Memory B cell (primary cell): Measurements from ENCODE around the gene CD300A.

Experiments
- ATAC-seq: fragments of 150-1000 bp; cut with Tn5 transposase; 2 replicates; pipeline ENCODE4 v1.10.0; 2021; ENCODE audit warnings: low read depth, mild to moderate bottlenecking, moderate library complexity
- DNase-seq, 2 donors: peaks; one replicate each; pipeline ENCODE4 v3.0.0; 2022; ENCODE audit warnings: low spot score in 2 of 2
- H3K27ac Mint-ChIP-seq: one replicate; pipeline ENCODE4 v1.8.0; 2022; ENCODE audit warnings: mild to moderate bottlenecking, moderate library complexity, mixed read lengths
- H3K27me3 Mint-ChIP-seq: one replicate; pipeline ENCODE4 v1.8.0; 2022; ENCODE audit warnings: mixed read lengths
- H3K36me3 Mint-ChIP-seq: one replicate; pipeline ENCODE4 v1.8.0; 2022; ENCODE audit warnings: mild to moderate bottlenecking, mixed read lengths
- H3K4me1 Mint-ChIP-seq: one replicate; pipeline ENCODE4 v1.8.0; 2022; ENCODE audit warnings: mixed read lengths
- H3K4me3 Mint-ChIP-seq: one replicate; pipeline ENCODE4 v1.8.0; 2022; ENCODE audit warnings: mild to moderate bottlenecking, moderate library complexity, mixed read lengths
- H3K9me3 Mint-ChIP-seq: one replicate; pipeline ENCODE4 v1.8.0; 2022; ENCODE audit warnings: mixed read lengths

The CD300A gene

GRCh38 chr17:74455025-74455545 lies 11.3 kb upstream of the CD300A start:
- H3K27me3 Mint-ChIP-seq, result peaks cover 8% of the 10 kb centered on the region

GRCh38 chr17:74455821-74456220 lies 10.6 kb upstream of the CD300A start:
- Mint-ChIP-seq H3K27me3 (peaks cover 8% of the 10 kb centered on the region), H3K27ac (no peak overlapping the region)

More at GRCh38 chr17:74455025-74455545, 11.3 kb upstream of the CD300A start:
- H3K36me3 Mint-ChIP-seq, result no peaks in the 10 kb centered on the region
- H3K4me1 Mint-ChIP-seq, result peaks cover 16% of the 10 kb centered on the region
- H3K9me3 Mint-ChIP-seq, result no peaks in the 10 kb centered on the region
- DNase-seq, result no peak
- peak; percentile 40 for ATAC-seq
- H3K27ac Mint-ChIP-seq, result no peak overlapping the region
- peak overlapping the region; percentile 51 for H3K4me3 Mint-ChIP-seq

GRCh38 chr17:74457146-74457819 lies 9.2 kb upstream of the CD300A start:
- Mint-ChIP-seq H3K36me3 (no peaks in the 10 kb centered on the region), H3K27me3 (peaks cover 6% of the 10 kb centered on the region), H3K4me3 (no peak overlapping the region), H3K4me1 (peaks cover 16% of the 10 kb centered on the region), H3K27ac (no peak overlapping the region), H3K9me3 (no peaks in the 10 kb centered on the region)
- DNase-seq (peak; percentile 74 to 75), ATAC-seq (peak; percentile 56)

More at GRCh38 chr17:74455821-74456220, 10.6 kb upstream of the CD300A start:
- Mint-ChIP-seq H3K4me1 (peaks cover 16% of the 10 kb centered on the region), H3K36me3 (no peaks in the 10 kb centered on the region), H3K9me3 (no peaks in the 10 kb centered on the region), H3K4me3 (peak overlapping the region; percentile 2)
- DNase-seq (no peak), ATAC-seq (no peak)

GRCh38 chr17:74457820-74458166 lies 8.6 kb upstream of the CD300A start:
- Mint-ChIP-seq H3K4me3 (no peak overlapping the region), H3K27me3 (peaks cover 3% of the 10 kb centered on the region), H3K9me3 (no peaks in the 10 kb centered on the region), H3K4me1 (peaks cover 18% of the 10 kb centered on the region), H3K36me3 (no peaks in the 10 kb centered on the region), H3K27ac (no peak overlapping the region)
- DNase-seq (no peak), ATAC-seq (no peak)

GRCh38 chr17:74458835-74459234 lies 7.6 kb upstream of the CD300A start:
- DNase-seq (no peak), ATAC-seq (no peak)
- Mint-ChIP-seq H3K27ac (no peak overlapping the region), H3K9me3 (no peaks in the 10 kb centered on the region), H3K4me3 (no peak overlapping the region), H3K36me3 (no peaks in the 10 kb centered on the region), H3K4me1 (peaks cover 27% of the 10 kb centered on the region), H3K27me3 (peaks cover 1% of the 10 kb centered on the region)

GRCh38 chr17:74459622-74460021 lies 6.8 kb upstream of the CD300A start:
- H3K4me1 Mint-ChIP-seq, result peaks cover 27% of the 10 kb centered on the region
- peaks cover 1% of the 10 kb centered on the region for H3K27me3 Mint-ChIP-seq
- no peak for DNase-seq
- no peaks in the 10 kb centered on the region for H3K9me3 Mint-ChIP-seq
- no peak overlapping the region for H3K4me3 Mint-ChIP-seq
- no peak overlapping the region for H3K27ac Mint-ChIP-seq
- H3K36me3 Mint-ChIP-seq, result no peaks in the 10 kb centered on the region
- no peak for ATAC-seq

GRCh38 chr17:74460241-74460640 lies 6.2 kb upstream of the CD300A start:
- Mint-ChIP-seq H3K27me3 (peaks cover 1% of the 10 kb centered on the region), H3K4me1 (peaks cover 22% of the 10 kb centered on the region), H3K9me3 (no peaks in the 10 kb centered on the region), H3K4me3 (no peak overlapping the region), H3K36me3 (no peaks in the 10 kb centered on the region), H3K27ac (no peak overlapping the region)
- no peak for DNase-seq
- ATAC-seq, result no peak

- no peak for ATAC-seq
- Mint-ChIP-seq H3K36me3 (no peaks in the 10 kb centered on the region), H3K9me3 (no peaks in the 10 kb centered on the region), H3K27me3 (peaks cover 1% of the 10 kb centered on the region), H3K4me1 (peaks cover 21% of the 10 kb centered on the region), H3K4me3 (no peak overlapping the region), H3K27ac (no peak overlapping the region)
- no peak for DNase-seq
Observed at GRCh38 chr17:74460996-74461395, 5.4 kb upstream of the CD300A start.

- H3K9me3 Mint-ChIP-seq, result no peaks in the 10 kb centered on the region
- DNase-seq, result no peak
- no peak overlapping the region for H3K4me3 Mint-ChIP-seq
- no peaks in the 10 kb centered on the region for H3K36me3 Mint-ChIP-seq
- no peak overlapping the region for H3K27ac Mint-ChIP-seq
- peaks cover 1% of the 10 kb centered on the region for H3K27me3 Mint-ChIP-seq
- ATAC-seq, result no peak
- H3K4me1 Mint-ChIP-seq, result peaks cover 21% of the 10 kb centered on the region
Observed at GRCh38 chr17:74461611-74462010, 4.8 kb upstream of the CD300A start.

GRCh38 chr17:74464730-74465377 lies 1.6 kb upstream of the CD300A start:
- Mint-ChIP-seq H3K4me1 (peaks cover 25% of the 10 kb centered on the region), H3K27me3 (no peaks in the 10 kb centered on the region), H3K27ac (no peak overlapping the region), H3K36me3 (peaks cover 1% of the 10 kb centered on the region), H3K4me3 (no peak overlapping the region), H3K9me3 (no peaks in the 10 kb centered on the region)
- DNase-seq, result no peak
- ATAC-seq, result no peak

GRCh38 chr17:74465378-74466110 lies 890 bp upstream of the CD300A start:
- Mint-ChIP-seq H3K36me3 (peaks cover 7% of the 10 kb centered on the region), H3K4me3 (no peak overlapping the region), H3K4me1 (peaks cover 30% of the 10 kb centered on the region), H3K27me3 (no peaks in the 10 kb centered on the region), H3K9me3 (no peaks in the 10 kb centered on the region), H3K27ac (no peak overlapping the region)
- ATAC-seq (no peak), DNase-seq (no peak)

GRCh38 chr17:74466828-74467184 lies 372 bp downstream of the CD300A start:
- no peaks in the 10 kb centered on the region for H3K9me3 Mint-ChIP-seq
- H3K36me3 Mint-ChIP-seq, result peaks cover 12% of the 10 kb centered on the region
- ATAC-seq (peak; percentile 5), DNase-seq (no peak)
- peaks cover 30% of the 10 kb centered on the region for H3K4me1 Mint-ChIP-seq
- H3K4me3 Mint-ChIP-seq, result no peak overlapping the region
- H3K27ac Mint-ChIP-seq, result no peak overlapping the region
- H3K27me3 Mint-ChIP-seq, result no peaks in the 10 kb centered on the region

- DNase-seq, result peak in 1 of 2 donors; percentile 33
- peak; percentile 82 for ATAC-seq
Observed at GRCh38 chr17:74467221-74467951, 952 bp downstream of the CD300A start.

GRCh38 chr17:74471341-74471740 lies 4.9 kb downstream of the CD300A start:
- DNase-seq, result no peak
- Mint-ChIP-seq H3K4me3 (no peak overlapping the region), H3K4me1 (peaks cover 21% of the 10 kb centered on the region), H3K9me3 (peaks cover 3% of the 10 kb centered on the region), H3K27me3 (no peaks in the 10 kb centered on the region), H3K27ac (no peak overlapping the region), H3K36me3 (peaks cover 35% of the 10 kb centered on the region)
- ATAC-seq, result no peak

More at GRCh38 chr17:74467221-74467951, 952 bp downstream of the CD300A start:
- Mint-ChIP-seq H3K9me3 (no peaks in the 10 kb centered on the region), H3K4me3 (no peak overlapping the region), H3K36me3 (peaks cover 12% of the 10 kb centered on the region), H3K27me3 (no peaks in the 10 kb centered on the region), H3K4me1 (peaks cover 30% of the 10 kb centered on the region), H3K27ac (peak overlapping the region; percentile 60)
